HepG2 (cell line): ENCODE results near the gene BCL2. TPM values are rescaled to one million over a fixed set of nuclear protein-coding genes. Genes with fewer than 3 reads are reported as not detected.

Experiments
- ATAC-seq: fragments of 200-7000 bp; cut with Tn5 transposase; 3 replicates; pipeline ENCODE4 v1.9.1; 2020; ENCODE audit warnings: mild to moderate bottlenecking, moderate library complexity
- BruUV-seq: library from RNA; stranded (reverse); fragments of 400-500 nt; replicated peaks from 2 replicates; lab custom pipeline; 2021; lab: Mats Ljungman, UMichigan
- CTCF ChIA-PET: fragments of 300-600 bp; formaldehyde crosslinking; extraction: SDS; loops from one replicate; lab custom pipeline; 2021; ENCODE audit warnings: low total read pairs, inconsistent platforms, low intra/inter-chr PET ratio; lab: Yijun Ruan, JAX
- POLR2A ChIA-PET: fragments of 350-600 bp; sonication (Branson Sonifier 250); formaldehyde crosslinking; loops from one replicate; lab custom pipeline; 2020; ENCODE audit warnings: antibody characterized with exemption, inconsistent platforms; lab: Yijun Ruan, JAX
- DNase-seq: peaks from one replicate; pipeline ENCODE4 v3.0.0-alpha.2; 2015; ENCODE audit warnings: low spot score
- FAIRE-seq: peaks from 3 replicates; lab custom pipeline; 2011; peaks lifted over from hg19 to GRCh38; lab: Jason Lieb, UNC
- H2AFZ ChIP-seq: one replicate; pipeline ENCODE4 v1.6.1; 2011; ENCODE audit warnings: low read length, inconsistent platforms
- H3K27ac ChIP-seq: fragments of 300-600 bp; 3 replicates; pipeline ENCODE4 v1.8.0; 2011; ENCODE audit warnings: mixed run types, mild to moderate bottlenecking, mixed read lengths, low read length, inconsistent platforms; ENCODE audit not compliant: insufficient read depth; ENCODE audit errors: extremely low read length
- H3K27me3 ChIP-seq, 2 experiments: fragments of 200-600 bp in 1 of 2; 2 replicates in 1 of 2; 3 replicates in 1 of 2; pipeline versions ENCODE4 v1.6.0 to v1.8.0; 2011; ENCODE audit warnings: low read length in 2 of 2, mild to moderate bottlenecking in 2 of 2, moderate library complexity in 2 of 2, inconsistent platforms in 1 of 2; ENCODE audit not compliant: insufficient read depth in 2 of 2, control insufficient read depth in 1 of 2
- H3K36me3 ChIP-seq, 2 experiments: fragments of 200-600 bp in 1 of 2; replicated peaks in 1 of 2; 2 replicates in 1 of 2; 3 replicates in 1 of 2; pipeline versions ENCODE4 v1.5.1 to v1.8.0; 2011; ENCODE audit warnings: low read length in 2 of 2, inconsistent platforms in 1 of 2; ENCODE audit not compliant: insufficient read depth in 2 of 2, control insufficient read depth in 1 of 2
- H3K4me1 ChIP-seq: 2 replicates; pipeline ENCODE4 v1.5.1; 2012; ENCODE audit warnings: low read length, inconsistent platforms; ENCODE audit not compliant: insufficient read depth
- H3K4me2 ChIP-seq: 2 replicates; pipeline ENCODE4 v1.6.0; 2011; ENCODE audit warnings: low read depth, low read length, inconsistent platforms
- H3K4me3 ChIP-seq, 3 experiments: fragments of 200-600 bp in 1 of 3; sonication (generic), shearing (Covaris generic) in 1 of 3; replicated peaks in 1 of 3; 2 replicates each; pipeline ENCODE4 v1.5.1; 2011 to 2016; ENCODE audit warnings: low read length in 3 of 3, inconsistent platforms in 2 of 3, low read depth in 2 of 3, mild to moderate bottlenecking in 2 of 3, control low read depth in 1 of 3, mixed read lengths in 1 of 3; ENCODE audit not compliant: insufficient read depth in 1 of 3
- H3K79me2 ChIP-seq: one replicate; pipeline ENCODE4 v1.6.1; 2011; ENCODE audit warnings: low read length, inconsistent platforms; ENCODE audit not compliant: insufficient read depth
- H3K9ac ChIP-seq: 2 replicates; pipeline ENCODE4 v1.6.0; 2011; ENCODE audit warnings: mild to moderate bottlenecking, low read depth, low read length, inconsistent platforms; ENCODE audit not compliant: insufficient read depth
- H3K9me3 ChIP-seq: 2 replicates; pipeline ENCODE4 v1.5.1; 2012; ENCODE audit warnings: mild to moderate bottlenecking, low read length
- H4K20me1 ChIP-seq: 2 replicates; pipeline ENCODE4 v1.6.0; 2011; ENCODE audit warnings: inconsistent platforms, mild to moderate bottlenecking, low read length, moderate library complexity; ENCODE audit not compliant: insufficient read depth
- ATF4 ChIP-seq, 2 experiments: fragments of 450-650 bp in 1 of 2; sonication (generic) in 1 of 2; formaldehyde crosslinking; IDR thresholded peaks; 2 replicates each; pipeline versions ENCODE4 v1.5.0 to v1.8.0; 2020 to 2022; ENCODE audit warnings: mild to moderate bottlenecking in 1 of 2, missing genetic modification reagents in 1 of 2
- E2F5 ChIP-seq: sonication (generic); formaldehyde crosslinking; conservative IDR thresholded peaks from 2 replicates; pipeline ENCODE4 v1.4.0; 2020; ENCODE audit warnings: missing genetic modification reagents
- HNRNPH1 ChIP-seq: fragments of 200-400 bp; formaldehyde crosslinking; optimal IDR thresholded peaks from 2 replicates; pipeline ENCODE3; 2017; ENCODE audit warnings: mild to moderate bottlenecking, low read depth, low read length
- KMT2A ChIP-seq: sonication (generic); formaldehyde crosslinking; IDR thresholded peaks from 2 replicates; pipeline ENCODE4 v1.4.0; 2020; ENCODE audit warnings: missing genetic modification reagents
- NFE2L1 ChIP-seq: sonication (generic); formaldehyde crosslinking; IDR thresholded peaks from 2 replicates; pipeline ENCODE4 v1.4.0; 2020; ENCODE audit warnings: missing genetic modification reagents, mild to moderate bottlenecking, borderline replicate concordance
- RELA ChIP-seq: sonication (generic); formaldehyde crosslinking; IDR thresholded peaks from 2 replicates; pipeline ENCODE4 v1.4.0; 2020; ENCODE audit warnings: missing genetic modification reagents
- RFXAP ChIP-seq: sonication (generic); formaldehyde crosslinking; IDR thresholded peaks from 2 replicates; pipeline ENCODE4 v1.4.0; 2020; ENCODE audit warnings: missing genetic modification reagents, borderline replicate concordance
- ZBTB33 ChIP-seq: sonication (generic); formaldehyde crosslinking; IDR thresholded peaks from 2 replicates; pipeline ENCODE4 v1.4.0; 2020; ENCODE audit warnings: missing genetic modification reagents
- ZKSCAN8 ChIP-seq: IDR thresholded peaks from 2 replicates; pipeline ENCODE4 v1.6.1; 2016; ENCODE audit warnings: borderline replicate concordance, missing genetic modification reagents, missing compliant biosample characterization
- ZNF124 ChIP-seq: sonication (generic); formaldehyde crosslinking; IDR thresholded peaks from 2 replicates; pipeline ENCODE4 v1.4.0; 2020; ENCODE audit warnings: missing genetic modification reagents
- ZNF275 ChIP-seq: sonication (generic); formaldehyde crosslinking; IDR thresholded peaks from 2 replicates; pipeline ENCODE4 v1.8.0; 2022; ENCODE audit warnings: missing genetic modification reagents, mild to moderate bottlenecking, inconsistent platforms, borderline replicate concordance
- ZNF512B ChIP-seq: sonication (generic); formaldehyde crosslinking; IDR thresholded peaks from 2 replicates; pipeline ENCODE4 v1.5.1; 2020; ENCODE audit warnings: missing genetic modification reagents, mild to moderate bottlenecking, borderline replicate concordance
- ZNF878 ChIP-seq: sonication (generic); formaldehyde crosslinking; IDR thresholded peaks from 2 replicates; pipeline ENCODE4 v1.8.1; 2023; ENCODE audit warnings: mild to moderate bottlenecking, missing genetic modification reagents, moderate library complexity
- ZSCAN29 ChIP-seq: sonication (generic); formaldehyde crosslinking; conservative IDR thresholded peaks from 2 replicates; pipeline ENCODE4 v1.4.0; 2020; ENCODE audit warnings: mild to moderate bottlenecking, missing genetic modification reagents
- ZSCAN30 ChIP-seq: sonication (generic); formaldehyde crosslinking; IDR thresholded peaks from 2 replicates; pipeline ENCODE4 v1.5.0; 2020; ENCODE audit warnings: mild to moderate bottlenecking, missing genetic modification reagents
- WGBS: methylation state at CpG from one replicate; pipeline ENCODE4 v1.1.6; 2017; ENCODE audit warnings: low lambda C conversion rate; 5-methylcytosine and 5-hydroxymethylcytosine counted together
- in situ Hi-C: cut with HindIII; loops from 2 replicates; pipeline ENCODE4 v1.10.0; 2017; ENCODE audit warnings: low pct_unique_long_range_greater_than_20kb; ENCODE audit not compliant: extremely low pct_ligation_motif_present
- intact Hi-C: fragments of 100-400 bp; cut with micrococcal nuclease; formaldehyde crosslinking; loops from one replicate; pipeline ENCODE4 v1.10.0; 2022; ENCODE audit not compliant: unreplicated experiment
- polyA plus RNA-seq, 8 experiments: library from polyadenylated mRNA; depleted of rRNA in 3 of 8; stranded (reverse) in 7 of 8; unstranded in 1 of 8; fragments of >200 nt; fragmentation: Illumina TruSeq in 4 of 8; extraction: Trizol in 4 of 8; gene quantifications; 2 replicates each; pipeline versions ENCODE4 v1.2.1 to v1.2.3, GENCODE V29; 2011 to 2016; ENCODE audit warnings: low read depth in 4 of 8, missing spikeins in 1 of 8, mixed read lengths in 1 of 8; ENCODE audit not compliant: insufficient read depth in 1 of 8
- total RNA-seq, 5 experiments: library from RNA; depleted of rRNA; stranded (reverse); fragments of >200 nt; fragmentation: Illumina TruSeq; extraction: Trizol; gene quantifications; 2 replicates each; pipeline ENCODE4 v1.2.3, GENCODE V29; 2016; ENCODE audit warnings: low read depth in 1 of 5

BCL2 gene
- total and polyA plus RNA-seq, 2 of the 13 experiments (the other 11 are each of a cell fraction or from before 2014, with no cell fraction given) = 0.07 to 0.53 TPM

- Histone ChIP-seq H2AFZ (no peak overlapping the region), H4K20me1 (no peaks in the 10 kb centered on the region), H3K79me2 (no peaks in the 10 kb centered on the region), H3K36me3 (no peaks in the 10 kb centered on the region), H3K9me3 (no peaks in the 10 kb centered on the region), H3K4me2 (no peak overlapping the region), H3K27me3 (peaks cover 0 to 30% of the 10 kb centered on the region in 2 experiments; a peak in 3 of 5 replicates), H3K27ac (no peak overlapping the region), H3K4me1 (no peaks in the 10 kb centered on the region), H3K9ac (no peak overlapping the region), H3K4me3 (no peak overlapping the region)
- ATAC-seq (no peak), FAIRE-seq (no peak), DNase-seq (no peak)
- BruUV-seq = no TSS peak
- ChIA-PET POLR2A (no interaction called here), CTCF (no interaction called here)
- in situ Hi-C loops (no loop called here), intact Hi-C loops (loop anchor here (5.0 kb wide), 1 partner anchor 300 kb away; no protein-coding TSS in a partner anchor)
- 0% methylated on average over 4 of the region's 5 CpGs for WGBS
- no peak for TF ChIP-seq E2F5 (CRISPR knock-in tag)
- no peak for TF ChIP-seq ZBTB33 (CRISPR knock-in tag)
- no peak for TF ChIP-seq ZSCAN30
- TF ChIP-seq ZKSCAN8 (CRISPR knock-in tag) = no peak
- no peak for TF ChIP-seq ZNF275 (CRISPR knock-in tag)
- no peak for TF ChIP-seq ZNF878 (CRISPR knock-in tag)
- TF ChIP-seq RFXAP = no peak
- no peak for TF ChIP-seq ZNF124 (CRISPR knock-in tag)
- no peak for TF ChIP-seq ZSCAN29 (CRISPR knock-in tag)
- no peak for TF ChIP-seq HNRNPH1
- TF ChIP-seq RELA (CRISPR knock-in tag) = no peak
- TF ChIP-seq KMT2A (CRISPR knock-in tag) = no peak
- no peak for TF ChIP-seq ZNF512B (CRISPR knock-in tag)
- no peak for TF ChIP-seq NFE2L1 (CRISPR knock-in tag)
- no peak for TF ChIP-seq ATF4 (CRISPR knock-in tag; IDR thresholded peaks at IDR 0.05)
Observed at GRCh38 chr18:63181706-63182309, 137.8 kb downstream of the BCL2 start.
